ENCODE measurements around the gene RASSF10. TPM values are rescaled to one million over a fixed set of nuclear protein-coding genes. Genes with fewer than 3 reads are reported as not detected.

The RASSF10 gene
- total RNA-seq, 1 experiment from 2014 or later = 3.2 TPM

GRCh38 chr11:12981676-12982522, 27.2 kb upstream of the RASSF10 start:
- POLR2A ChIA-PET = no interaction called here
- H3K9me3 Mint-ChIP-seq = no peaks in the 10 kb centered on the region
- H3K27me3 Mint-ChIP-seq (ENCODE audit: low read depth) = no peaks in the 10 kb centered on the region
- H3K27ac Mint-ChIP-seq = no peak overlapping the region
- no peak overlapping the region for H3K4me3 Mint-ChIP-seq
- H3K4me1 Mint-ChIP-seq = peaks cover 9% of the 10 kb centered on the region
- TF ChIP-seq HMGXB4 (CRISPR knock-in tag; IDR thresholded peaks at IDR 0.05) (no peak), ZBTB43 (CRISPR knock-in tag; IDR thresholded peaks at IDR 0.05) (no peak), ESRRA (CRISPR knock-in tag; IDR thresholded peaks at IDR 0.05; ENCODE audit: borderline replicate concordance) (no peak), SMAD4 (CRISPR knock-in tag; IDR thresholded peaks at IDR 0.05) (no peak), FOXP4 (CRISPR knock-in tag; IDR thresholded peaks at IDR 0.05) (no peak), ZBTB21 (CRISPR knock-in tag; IDR thresholded peaks at IDR 0.05; ENCODE audit: borderline replicate concordance) (no peak), ZNF416 (CRISPR knock-in tag; IDR thresholded peaks at IDR 0.05) (no peak), CREM (CRISPR knock-in tag; IDR thresholded peaks at IDR 0.05) (no peak), ERG (CRISPR knock-in tag; IDR thresholded peaks at IDR 0.05) (no peak), GRHL2 (CRISPR knock-in tag; IDR thresholded peaks at IDR 0.05; ENCODE audit: insufficient replicate concordance, severe bottlenecking) (no peak), GTF2I (CRISPR knock-in tag; conservative IDR thresholded peaks at IDR 0.05) (no peak), GABPB1 (CRISPR knock-in tag; IDR thresholded peaks at IDR 0.05) (no peak), RELA (CRISPR knock-in tag; IDR thresholded peaks at IDR 0.05; ENCODE audit: borderline replicate concordance) (no peak), ZNF423 (CRISPR knock-in tag; IDR thresholded peaks at IDR 0.05) (no peak), OVOL2 (CRISPR knock-in tag; IDR thresholded peaks at IDR 0.05; ENCODE audit: borderline replicate concordance) (no peak)
- TF ChIP-seq, protein P1, sequence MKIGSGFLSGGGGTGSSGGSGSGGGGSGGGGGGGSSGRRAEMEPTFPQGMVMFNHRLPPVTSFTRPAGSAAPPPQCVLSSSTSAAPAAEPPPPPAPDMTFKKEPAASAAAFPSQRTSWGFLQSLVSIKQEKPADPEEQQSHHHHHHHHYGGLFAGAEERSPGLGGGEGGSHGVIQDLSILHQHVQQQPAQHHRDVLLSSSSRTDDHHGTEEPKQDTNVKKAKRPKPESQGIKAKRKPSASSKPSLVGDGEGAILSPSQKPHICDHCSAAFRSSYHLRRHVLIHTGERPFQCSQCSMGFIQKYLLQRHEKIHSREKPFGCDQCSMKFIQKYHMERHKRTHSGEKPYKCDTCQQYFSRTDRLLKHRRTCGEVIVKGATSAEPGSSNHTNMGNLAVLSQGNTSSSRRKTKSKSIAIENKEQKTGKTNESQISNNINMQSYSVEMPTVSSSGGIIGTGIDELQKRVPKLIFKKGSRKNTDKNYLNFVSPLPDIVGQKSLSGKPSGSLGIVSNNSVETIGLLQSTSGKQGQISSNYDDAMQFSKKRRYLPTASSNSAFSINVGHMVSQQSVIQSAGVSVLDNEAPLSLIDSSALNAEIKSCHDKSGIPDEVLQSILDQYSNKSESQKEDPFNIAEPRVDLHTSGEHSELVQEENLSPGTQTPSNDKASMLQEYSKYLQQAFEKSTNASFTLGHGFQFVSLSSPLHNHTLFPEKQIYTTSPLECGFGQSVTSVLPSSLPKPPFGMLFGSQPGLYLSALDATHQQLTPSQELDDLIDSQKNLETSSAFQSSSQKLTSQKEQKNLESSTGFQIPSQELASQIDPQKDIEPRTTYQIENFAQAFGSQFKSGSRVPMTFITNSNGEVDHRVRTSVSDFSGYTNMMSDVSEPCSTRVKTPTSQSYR (CRISPR knock-in tag; IDR thresholded peaks at IDR 0.05) = no peak
- TF ChIP-seq, protein P2, sequence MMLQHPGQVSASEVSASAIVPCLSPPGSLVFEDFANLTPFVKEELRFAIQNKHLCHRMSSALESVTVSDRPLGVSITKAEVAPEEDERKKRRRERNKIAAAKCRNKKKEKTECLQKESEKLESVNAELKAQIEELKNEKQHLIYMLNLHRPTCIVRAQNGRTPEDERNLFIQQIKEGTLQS (CRISPR knock-in tag; conservative IDR thresholded peaks at IDR 0.05) = no peak
- TF ChIP-seq, protein P3, sequence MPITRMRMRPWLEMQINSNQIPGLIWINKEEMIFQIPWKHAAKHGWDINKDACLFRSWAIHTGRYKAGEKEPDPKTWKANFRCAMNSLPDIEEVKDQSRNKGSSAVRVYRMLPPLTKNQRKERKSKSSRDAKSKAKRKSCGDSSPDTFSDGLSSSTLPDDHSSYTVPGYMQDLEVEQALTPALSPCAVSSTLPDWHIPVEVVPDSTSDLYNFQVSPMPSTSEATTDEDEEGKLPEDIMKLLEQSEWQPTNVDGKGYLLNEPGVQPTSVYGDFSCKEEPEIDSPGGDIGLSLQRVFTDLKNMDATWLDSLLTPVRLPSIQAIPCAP (CRISPR knock-in tag; IDR thresholded peaks at IDR 0.05) = no peak
- H3K36me3 Mint-ChIP-seq = no peaks in the 10 kb centered on the region
- ATAC-seq (peak; percentile 46), DNase-seq (ENCODE audit: low spot score) (no peak)
- CTCF ChIA-PET = interaction anchor here (0.9 to 2.5 kb wide), 6 partner anchors 18 to 228 kb away, joined by 3 to 27 read pairs (median 4); partner anchors contain the start of gene RASSF10
